Upper lobe of right lung (tissue), 1 donor: ENCODE data around the gene CTSE. TPM values are rescaled to one million over a fixed set of nuclear protein-coding genes. Genes with fewer than 3 reads are reported as not detected.

Experiments
- ATAC-seq: fragments of 200-7000 bp; cut with Tn5 transposase; one replicate; pipeline ENCODE4 v1.9.1; 2020; ENCODE audit warnings: mild to moderate bottlenecking, moderate library complexity
- DNase-seq: peaks from one replicate; pipeline ENCODE4 v3.0.0-alpha.2; 2020
- H3K27ac ChIP-seq: fragments of 200-600 bp; one replicate; pipeline ENCODE4 v1.8.0; 2022
- H3K27me3 ChIP-seq: fragments of 200-600 bp; one replicate; pipeline ENCODE4 v1.8.0; 2022; ENCODE audit warnings: mild to moderate bottlenecking
- H3K36me3 ChIP-seq: fragments of 200-600 bp; one replicate; pipeline ENCODE4 v1.8.0; 2022
- H3K4me1 ChIP-seq: fragments of 200-600 bp; one replicate; pipeline ENCODE4 v1.8.0; 2022
- H3K4me3 ChIP-seq: fragments of 200-600 bp; one replicate; pipeline ENCODE4 v1.8.0; 2022; ENCODE audit warnings: mild to moderate bottlenecking
- H3K9me3 ChIP-seq: fragments of 200-600 bp; one replicate; pipeline ENCODE4 v1.8.0; 2022
- intact Hi-C: fragments of 100-400 bp; cut with DNase I; formaldehyde crosslinking; loops from one replicate; pipeline ENCODE4 v1.11.0; 2022
- total RNA-seq: library from RNA; stranded (reverse); fragmentation: NEBNext Ultra II Directional; extraction: Animal tissue kit (Norgen Biotek cat#: 25700); gene quantifications from one replicate; pipeline ENCODE4 v1.2.1, GENCODE V29; 2021
- TF ChIP-seq, protein P1 (sequence below): fragments of 200-600 bp; IDR thresholded peaks from one replicate; pipeline ENCODE4 v1.8.0; 2022; ENCODE audit warnings: antibody characterized with exemption
- donor health status: DM: no; HTN: yes; CAD: no; lungs with severe emphysema.

The CTSE gene
- total RNA-seq, 1 donor from 2014 or later: 85.8 TPM

GRCh38 chr1:205975387-205975998, 48.2 kb downstream of the CTSE start:
- DNase-seq: peak; percentile 69
- H3K4me1 ChIP-seq: peaks cover 10% of the 10 kb centered on the region
- no peak overlapping the region for H3K4me3 ChIP-seq
- no peak for ATAC-seq
- no peaks in the 10 kb centered on the region for H3K9me3 ChIP-seq
- H3K36me3 ChIP-seq: no peaks in the 10 kb centered on the region
- TF ChIP-seq, protein P1, sequence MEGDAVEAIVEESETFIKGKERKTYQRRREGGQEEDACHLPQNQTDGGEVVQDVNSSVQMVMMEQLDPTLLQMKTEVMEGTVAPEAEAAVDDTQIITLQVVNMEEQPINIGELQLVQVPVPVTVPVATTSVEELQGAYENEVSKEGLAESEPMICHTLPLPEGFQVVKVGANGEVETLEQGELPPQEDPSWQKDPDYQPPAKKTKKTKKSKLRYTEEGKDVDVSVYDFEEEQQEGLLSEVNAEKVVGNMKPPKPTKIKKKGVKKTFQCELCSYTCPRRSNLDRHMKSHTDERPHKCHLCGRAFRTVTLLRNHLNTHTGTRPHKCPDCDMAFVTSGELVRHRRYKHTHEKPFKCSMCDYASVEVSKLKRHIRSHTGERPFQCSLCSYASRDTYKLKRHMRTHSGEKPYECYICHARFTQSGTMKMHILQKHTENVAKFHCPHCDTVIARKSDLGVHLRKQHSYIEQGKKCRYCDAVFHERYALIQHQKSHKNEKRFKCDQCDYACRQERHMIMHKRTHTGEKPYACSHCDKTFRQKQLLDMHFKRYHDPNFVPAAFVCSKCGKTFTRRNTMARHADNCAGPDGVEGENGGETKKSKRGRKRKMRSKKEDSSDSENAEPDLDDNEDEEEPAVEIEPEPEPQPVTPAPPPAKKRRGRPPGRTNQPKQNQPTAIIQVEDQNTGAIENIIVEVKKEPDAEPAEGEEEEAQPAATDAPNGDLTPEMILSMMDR: no peak
- H3K27me3 ChIP-seq: no peaks in the 10 kb centered on the region
- intact Hi-C loops: loop anchor here (5.0 kb wide), 2 partner anchors 58 to 178 kb away; no protein-coding TSS in a partner anchor
- H3K27ac ChIP-seq: no peak overlapping the region

GRCh38 chr1:205974712-205975111, 49.0 kb downstream of the CTSE start:
- DNase-seq (no peak), ATAC-seq (no peak)
- H3K9me3 ChIP-seq: no peaks in the 10 kb centered on the region
- intact Hi-C loops: loop anchor here (5.0 kb wide), 2 partner anchors 57 to 177 kb away; no protein-coding TSS in a partner anchor
- TF ChIP-seq, protein P1: no peak
- H3K4me3 ChIP-seq: no peak overlapping the region
- peaks cover 10% of the 10 kb centered on the region for H3K4me1 ChIP-seq
- H3K27ac ChIP-seq: no peak overlapping the region
- no peaks in the 10 kb centered on the region for H3K27me3 ChIP-seq
- no peaks in the 10 kb centered on the region for H3K36me3 ChIP-seq

DNA sequence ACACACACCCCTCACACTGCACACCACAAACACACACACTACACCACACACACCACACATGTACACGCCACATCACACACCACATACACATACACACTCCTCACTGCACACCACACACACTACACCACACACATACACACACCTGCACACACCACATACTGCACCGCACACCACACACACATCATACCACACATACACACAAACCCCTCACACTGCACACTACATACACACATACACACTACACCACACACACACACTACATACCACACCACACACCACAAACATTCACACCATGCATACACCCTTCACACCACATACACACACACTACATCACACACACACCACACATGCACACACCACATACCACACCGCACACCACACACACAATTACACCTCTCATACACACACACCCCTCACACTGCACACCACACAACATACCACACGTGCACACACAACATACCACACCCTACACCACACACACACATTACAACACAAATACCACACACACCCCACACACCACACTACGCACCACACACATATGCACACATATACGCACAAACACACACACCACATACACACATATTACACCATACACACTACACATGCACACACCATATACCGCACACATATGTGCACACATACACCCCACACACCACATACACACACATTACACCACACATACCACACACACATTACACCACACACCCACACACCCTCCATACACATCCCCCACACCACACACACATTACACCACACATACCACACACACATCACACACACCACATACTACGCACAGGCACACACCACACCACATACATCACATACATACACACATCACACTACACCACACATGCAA, 50.1 kb downstream of the CTSE start:
- intact Hi-C loops: no loop called here
- DNase-seq (peak; percentile 13), ATAC-seq (no peak)
- TF ChIP-seq, protein P1: no peak
- no peaks in the 10 kb centered on the region for H3K36me3 ChIP-seq
- H3K27ac ChIP-seq: no peak overlapping the region
- H3K4me3 ChIP-seq: no peak overlapping the region
- no peaks in the 10 kb centered on the region for H3K27me3 ChIP-seq
- H3K9me3 ChIP-seq: no peaks in the 10 kb centered on the region
- peaks cover 10% of the 10 kb centered on the region for H3K4me1 ChIP-seq

GRCh38 chr1:205972491-205973168, 51.1 kb downstream of the CTSE start:
- peak; percentile 27 for DNase-seq
- TF ChIP-seq, protein P1: no peak
- no peaks in the 10 kb centered on the region for H3K36me3 ChIP-seq
- H3K27me3 ChIP-seq: no peaks in the 10 kb centered on the region
- H3K4me3 ChIP-seq: no peak overlapping the region
- no peak overlapping the region for H3K27ac ChIP-seq
- no peaks in the 10 kb centered on the region for H3K9me3 ChIP-seq
- ATAC-seq: peak; percentile 17
- peaks cover 10% of the 10 kb centered on the region for H3K4me1 ChIP-seq
- intact Hi-C loops: no loop called here

DNA sequence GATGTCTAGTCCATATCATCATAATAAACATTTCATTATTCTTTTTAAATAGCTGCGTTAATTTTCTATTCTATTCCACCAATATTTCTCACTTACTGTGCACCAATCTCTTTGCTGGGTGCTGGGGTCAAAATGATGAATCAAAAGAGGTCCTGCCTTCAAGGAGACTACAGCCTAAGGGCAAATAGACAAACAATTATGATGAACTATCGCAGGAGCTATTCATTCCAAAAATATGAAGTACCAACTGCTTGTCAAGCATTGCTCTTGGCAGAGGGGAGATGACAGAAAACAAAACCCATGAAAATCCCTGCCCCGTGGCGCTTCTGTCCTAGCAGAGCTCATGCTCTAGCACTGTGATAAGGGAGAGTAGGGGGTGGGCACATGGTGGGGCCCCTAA, 51.6 kb downstream of the CTSE start:
- peak; percentile 26 for DNase-seq
- H3K9me3 ChIP-seq: no peaks in the 10 kb centered on the region
- no peak overlapping the region for H3K4me3 ChIP-seq
- no peak for ATAC-seq
- H3K27me3 ChIP-seq: no peaks in the 10 kb centered on the region
- no peak overlapping the region for H3K27ac ChIP-seq
- peaks cover 8% of the 10 kb centered on the region for H3K4me1 ChIP-seq
- TF ChIP-seq, protein P1: no peak
- H3K36me3 ChIP-seq: no peaks in the 10 kb centered on the region
- intact Hi-C loops: no loop called here
